ENCODE data around the gene PLB1. TPM values are rescaled to one million over a fixed set of nuclear protein-coding genes. Genes with fewer than 3 reads are reported as not detected.

PLB1 gene
- total and polyA plus RNA-seq, 9 of the 15 experiments (the other 6 are each of a cell fraction or from before 2014, with no cell fraction given), result 0.01 to 0.09 (median 0.07) TPM; not detected in 2

- no peak overlapping the region for H3K4me2 ChIP-seq (ENCODE audit: insufficient read depth, low read length)
- no peak for ATAC-seq
- H3K4me1 ChIP-seq (replicated peaks in 1 of 2; ENCODE audit: control insufficient read depth in 2 of 2, insufficient read depth in 2 of 2, low read length in 2 of 2), result peaks cover 5 to 8% of the 10 kb centered on the region in 2 experiments; a peak in 2 of 5 replicates
- no peaks in the 10 kb centered on the region for H3K36me3 ChIP-seq (ENCODE audit: control insufficient read depth, insufficient read depth, low read length)
- TF ChIP-seq ZNF239 (CRISPR knock-in tag; IDR thresholded peaks at IDR 0.05), result peak; percentile 81
- no peak for TF ChIP-seq HDAC6 (IDR thresholded peaks at IDR 0.05; ENCODE audit: low read depth, low read length)
- no peaks in the 10 kb centered on the region for H3K79me2 ChIP-seq (ENCODE audit: control insufficient read depth, insufficient read depth, low read length)
- no peak for FAIRE-seq
- intact Hi-C loops (cut with micrococcal nuclease), result loop anchor here (10.0 kb wide), 1 partner anchor 359 kb away; no protein-coding TSS in a partner anchor
- H3K4me3 ChIP-seq, result no peak overlapping the region
- in situ Hi-C loops (cut with MboI), result loop anchor here (25.0 kb wide), 1 partner anchor 167 kb away; the partner anchor contains the start of gene PPP1CB
- H3K27me3 ChIP-seq (ENCODE audit: control insufficient read depth in 2 of 2, insufficient read depth in 2 of 2, low read length in 2 of 2), result peaks cover 0 to 28% of the 10 kb centered on the region in 2 experiments; a peak in 3 of 5 replicates
- no peak for DNase-seq (ENCODE audit: extremely low read depth in 1 of 4, low spot score in 3 of 4)
- H2AFZ ChIP-seq (ENCODE audit: low read depth, low read length), result peak overlapping the region; percentile 71
- WGBS (ENCODE audit: insufficient coverage, low coverage, missing lambda C conversion rate), result 20% methylated on average over 4 of the region's 4 CpGs
- ChIA-PET POLR2A (interaction anchor here (1.5 to 2.6 kb wide), 3 partner anchors 11 to 16 kb away, joined by 4 to 14 read pairs (median 6); no protein-coding TSS in a partner anchor), CTCF (ENCODE audit: low intra/inter-chr PET ratio) (interaction anchor here (0.8 to 2.6 kb wide), 4 partner anchors 12 to 158 kb away, joined by 3 to 18 read pairs (median 4); no protein-coding TSS in a partner anchor)
- H3K27ac ChIP-seq (ENCODE audit: extremely low read depth, low read depth, low read length), result no peak overlapping the region
- no peaks in the 10 kb centered on the region for H3K9me3 ChIP-seq (replicated peaks; ENCODE audit: control insufficient read depth, insufficient read depth, low read depth, low read length)
- no peaks in the 10 kb centered on the region for H4K20me1 ChIP-seq (replicated peaks; ENCODE audit: control insufficient read depth, insufficient read depth, low read length)
- no peak overlapping the region for H3K9ac ChIP-seq (ENCODE audit: insufficient read depth in 1 of 2, low read depth in 2 of 2, low read length in 2 of 2)
- H3K9me1 ChIP-seq (ENCODE audit: control insufficient read depth, insufficient read depth, low read length), result no peaks in the 10 kb centered on the region
- BruUV-seq (replicated peaks), result no TSS peak
These were observed 99.5 kb downstream of the PLB1 start for GRCh38 chr2:28595323-28595722.

GRCh38 chr2:28598484-28598883, 102.6 kb downstream of the PLB1 start:
- Histone ChIP-seq H3K36me3 (ENCODE audit: control insufficient read depth, insufficient read depth, low read length) (no peaks in the 10 kb centered on the region), H3K4me1 (replicated peaks in 1 of 2; ENCODE audit: control insufficient read depth in 2 of 2, insufficient read depth in 2 of 2, low read length in 2 of 2) (peaks cover 5 to 8% of the 10 kb centered on the region in 2 experiments; a peak in 2 of 5 replicates), H3K9me1 (ENCODE audit: control insufficient read depth, insufficient read depth, low read length) (no peaks in the 10 kb centered on the region), H3K4me2 (ENCODE audit: insufficient read depth, low read length) (no peak overlapping the region), H3K27ac (ENCODE audit: extremely low read depth, low read depth, low read length) (no peak overlapping the region), H2AFZ (ENCODE audit: low read depth, low read length) (no peak overlapping the region), H3K9me3 (replicated peaks; ENCODE audit: control insufficient read depth, insufficient read depth, low read depth, low read length) (no peaks in the 10 kb centered on the region), H3K27me3 (ENCODE audit: control insufficient read depth in 2 of 2, insufficient read depth in 2 of 2, low read length in 2 of 2) (peaks cover 0 to 30% of the 10 kb centered on the region in 2 experiments; a peak in 3 of 5 replicates), H3K79me2 (ENCODE audit: control insufficient read depth, insufficient read depth, low read length) (no peaks in the 10 kb centered on the region), H3K9ac (ENCODE audit: insufficient read depth in 1 of 2, low read depth in 2 of 2, low read length in 2 of 2) (no peak overlapping the region), H4K20me1 (replicated peaks; ENCODE audit: control insufficient read depth, insufficient read depth, low read length) (no peaks in the 10 kb centered on the region), H3K4me3 (no peak overlapping the region)
- BruUV-seq (replicated peaks), result no TSS peak
- POLR2A ChIA-PET, result no interaction called here
- no peak for TF ChIP-seq TCF3 (CRISPR knock-in tag; IDR thresholded peaks at IDR 0.05)
- no peak for TF ChIP-seq ERF (CRISPR knock-in tag; IDR thresholded peaks at IDR 0.05)
- no peak for TF ChIP-seq ZNF551 (CRISPR knock-in tag; IDR thresholded peaks at IDR 0.05)
- no peak for TF ChIP-seq MEIS2 (IDR thresholded peaks at IDR 0.05; ENCODE audit: partially characterized antibody)
- TF ChIP-seq POLR2AphosphoS5 (IDR thresholded peaks at IDR 0.05; ENCODE audit: control insufficient read depth, insufficient read depth, low read depth, low read length), result no peak
- TF ChIP-seq POLR2AphosphoS2 (IDR thresholded peaks at IDR 0.05; ENCODE audit: low read length), result no peak
- no peak for TF ChIP-seq SMAD4 (CRISPR knock-in tag; conservative IDR thresholded peaks at IDR 0.05)
- no peak for TF ChIP-seq FOXP1 (CRISPR knock-in tag; IDR thresholded peaks at IDR 0.05)
- no peak for TF ChIP-seq SETDB1 (IDR thresholded peaks at IDR 0.05; ENCODE audit: low read length)
- no peak for TF ChIP-seq PHTF2 (CRISPR knock-in tag; IDR thresholded peaks at IDR 0.05)
- no peak for FAIRE-seq
- CTCF ChIA-PET (ENCODE audit: low intra/inter-chr PET ratio), result no interaction called here
- ATAC-seq, result no peak
- 4% methylated on average over 7 of the region's 7 CpGs for WGBS (ENCODE audit: insufficient coverage, low coverage, missing lambda C conversion rate)
- DNase-seq (ENCODE audit: extremely low read depth in 1 of 4, low spot score in 3 of 4), result no peak
- in situ Hi-C loops (cut with MboI), result loop anchor here (25.0 kb wide), 1 partner anchor 164 kb away; the partner anchor contains the start of gene PPP1CB
- intact Hi-C loops (cut with micrococcal nuclease), result loop anchor here (10.0 kb wide), 1 partner anchor 356 kb away; no protein-coding TSS in a partner anchor

All from K562 (cell line).